Peyer's patch (tissue), 4 donors: ENCODE measurements around the gene TMEM164. TPM values are rescaled to one million over a fixed set of nuclear protein-coding genes. Genes with fewer than 3 reads are reported as not detected.
"Not testable (repeated sequence)": the region's sequence is repeated elsewhere in the genome, so short reads cannot be mapped to it uniquely, and the experiment has no call there.

Source experiments
- DNase-seq, 3 donors: peaks; one replicate each; pipeline ENCODE4 v3.0.0-alpha.2; 2017 to 2019
- H3K27ac ChIP-seq, 4 donors: fragments of 200-600 bp; sonication (generic); one replicate each; pipeline ENCODE4 v1.5.1; 2016 to 2019
- H3K27me3 ChIP-seq, 2 donors: fragments of 200-600 bp; sonication (generic); one replicate each; pipeline ENCODE4 v1.5.1; 2019
- H3K36me3 ChIP-seq, 3 donors: fragments of 200-600 bp; sonication (generic); one replicate each; pipeline ENCODE4 v1.5.1; 2016 to 2019
- H3K4me1 ChIP-seq, 4 donors: fragments of 200-600 bp; sonication (generic); one replicate each; pipeline ENCODE4 v1.5.1; 2016 to 2019
- H3K4me3 ChIP-seq, 4 donors: fragments of 200-600 bp; sonication (generic); 1 replicate in 3 of 4; 2 replicates in 1 of 4; pipeline ENCODE4 v1.5.1; 2016 to 2019; ENCODE audit warnings: mild to moderate bottlenecking in 1 of 4
- H3K9me3 ChIP-seq, 4 donors: fragments of 200-600 bp; sonication (generic); one replicate each; pipeline ENCODE4 v1.5.1; 2016 to 2019; ENCODE audit warnings: mild to moderate bottlenecking in 1 of 4
- POLR2A ChIP-seq, 2 donors: fragments of 450-650 bp; IDR thresholded peaks; one replicate each; pipeline ENCODE4 v1.5.1; 2017; ENCODE audit warnings: antibody characterized with exemption in 2 of 2, mild to moderate bottlenecking in 2 of 2, moderate library complexity in 2 of 2
- total RNA-seq, 4 donors: library from RNA; depleted of rRNA; stranded (reverse); fragments of >200 nt; gene quantifications; one replicate each; pipeline ENCODE4 v1.1.0, GENCODE V29; 2016
- TF ChIP-seq, protein P1 (sequence below), 6 experiments: fragments of 450-650 bp in 4 of 6; fragments of 200-600 bp in 2 of 6; sonication (generic) in 1 of 6; IDR thresholded peaks; one replicate each; pipeline ENCODE4 v1.5.1; 2017 to 2019; ENCODE audit warnings: antibody characterized with exemption in 6 of 6, mild to moderate bottlenecking in 3 of 6, moderate library complexity in 1 of 6

The TMEM164 gene
- total RNA-seq, 4 donors from 2014 or later: 25.6 to 79.7 (median 73.8) TPM

DNA sequence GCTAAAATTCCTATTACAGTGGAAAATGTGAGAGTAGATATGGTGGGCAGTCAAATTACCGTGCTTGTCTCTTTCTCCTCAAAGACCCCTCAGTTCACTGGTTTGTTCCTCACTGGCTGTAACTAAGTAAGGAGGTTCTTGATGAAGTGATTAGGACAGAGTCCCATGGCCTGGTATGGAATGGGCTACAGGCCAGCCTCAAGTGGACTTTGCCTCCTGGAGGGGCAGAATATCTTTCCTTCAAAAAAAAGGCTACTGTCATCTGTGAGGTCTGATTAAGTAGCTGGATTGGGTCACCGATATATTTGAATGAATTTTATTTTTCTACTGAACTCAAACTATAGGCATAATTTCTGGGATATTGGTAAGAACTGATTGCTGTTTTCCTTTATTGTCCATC lies 38.5 kb upstream of the TMEM164 start:
- Histone ChIP-seq H3K4me3 (no peak overlapping the region), H3K9me3 (no peaks in the 10 kb centered on the region), H3K4me1 (no peaks in the 10 kb centered on the region), H3K36me3 (no peaks in the 10 kb centered on the region), H3K27ac (no peak overlapping the region), H3K27me3 (no peaks in the 10 kb centered on the region)
- TF ChIP-seq, protein P1, sequence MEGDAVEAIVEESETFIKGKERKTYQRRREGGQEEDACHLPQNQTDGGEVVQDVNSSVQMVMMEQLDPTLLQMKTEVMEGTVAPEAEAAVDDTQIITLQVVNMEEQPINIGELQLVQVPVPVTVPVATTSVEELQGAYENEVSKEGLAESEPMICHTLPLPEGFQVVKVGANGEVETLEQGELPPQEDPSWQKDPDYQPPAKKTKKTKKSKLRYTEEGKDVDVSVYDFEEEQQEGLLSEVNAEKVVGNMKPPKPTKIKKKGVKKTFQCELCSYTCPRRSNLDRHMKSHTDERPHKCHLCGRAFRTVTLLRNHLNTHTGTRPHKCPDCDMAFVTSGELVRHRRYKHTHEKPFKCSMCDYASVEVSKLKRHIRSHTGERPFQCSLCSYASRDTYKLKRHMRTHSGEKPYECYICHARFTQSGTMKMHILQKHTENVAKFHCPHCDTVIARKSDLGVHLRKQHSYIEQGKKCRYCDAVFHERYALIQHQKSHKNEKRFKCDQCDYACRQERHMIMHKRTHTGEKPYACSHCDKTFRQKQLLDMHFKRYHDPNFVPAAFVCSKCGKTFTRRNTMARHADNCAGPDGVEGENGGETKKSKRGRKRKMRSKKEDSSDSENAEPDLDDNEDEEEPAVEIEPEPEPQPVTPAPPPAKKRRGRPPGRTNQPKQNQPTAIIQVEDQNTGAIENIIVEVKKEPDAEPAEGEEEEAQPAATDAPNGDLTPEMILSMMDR (IDR thresholded peaks at IDR 0.05): no peak
- no peak for TF ChIP-seq POLR2A (IDR thresholded peaks at IDR 0.05)
- no peak for DNase-seq

DNA sequence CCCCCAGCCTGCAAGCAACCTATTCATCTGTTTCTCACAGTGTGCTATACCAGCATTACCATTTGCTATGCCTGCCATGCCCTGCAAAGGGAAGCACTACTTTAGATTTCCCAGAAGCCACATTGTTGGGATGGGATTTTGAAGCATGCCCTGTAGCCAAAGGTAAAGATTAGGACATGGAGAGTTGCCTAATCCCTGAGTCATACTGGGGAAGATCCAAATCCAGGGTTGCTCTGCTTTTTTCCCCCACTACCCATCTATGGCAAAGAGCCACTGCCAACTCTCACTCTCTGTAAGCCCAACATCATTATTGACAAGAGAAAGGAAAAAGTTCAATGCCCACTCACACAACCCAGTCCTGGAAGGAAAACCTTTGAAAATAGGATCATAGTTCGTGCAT lies 36.7 kb upstream of the TMEM164 start:
- no peaks in the 10 kb centered on the region for H3K4me1 ChIP-seq
- TF ChIP-seq, protein P1 (IDR thresholded peaks at IDR 0.05): no peak
- no peak for TF ChIP-seq POLR2A (IDR thresholded peaks at IDR 0.05)
- H3K4me3 ChIP-seq: no peak overlapping the region
- no peaks in the 10 kb centered on the region for H3K27me3 ChIP-seq
- H3K27ac ChIP-seq: no peak overlapping the region
- no peaks in the 10 kb centered on the region for H3K9me3 ChIP-seq
- DNase-seq: no peak
- no peaks in the 10 kb centered on the region for H3K36me3 ChIP-seq

GRCh38 chrX:109967156-109967555 lies 35.8 kb upstream of the TMEM164 start:
- Histone ChIP-seq H3K27me3 (no peaks in the 10 kb centered on the region), H3K27ac (no peak overlapping the region), H3K4me1 (no peaks in the 10 kb centered on the region), H3K36me3 (no peaks in the 10 kb centered on the region), H3K4me3 (no peak overlapping the region), H3K9me3 (no peaks in the 10 kb centered on the region)
- TF ChIP-seq, protein P1 (IDR thresholded peaks at IDR 0.05): no peak
- no peak for TF ChIP-seq POLR2A (IDR thresholded peaks at IDR 0.05)
- no peak for DNase-seq

- H3K4me1 ChIP-seq, H3K27me3 ChIP-seq, H3K27ac ChIP-seq, DNase-seq, H3K36me3 ChIP-seq, H3K9me3 ChIP-seq, H3K4me3 ChIP-seq: not testable (repeated sequence)
Measured at GRCh38 chrX:109970841-109971240, 32.1 kb upstream of the TMEM164 start.

GRCh38 chrX:109974906-109975655 lies 27.8 kb upstream of the TMEM164 start:
- Histone ChIP-seq H3K36me3 (no peaks in the 10 kb centered on the region), H3K9me3 (no peaks in the 10 kb centered on the region), H3K4me1 (no peaks in the 10 kb centered on the region), H3K27me3 (no peaks in the 10 kb centered on the region), H3K27ac (no peak overlapping the region), H3K4me3 (no peak overlapping the region)
- DNase-seq: no peak
- TF ChIP-seq POLR2A (IDR thresholded peaks at IDR 0.05): no peak
- TF ChIP-seq, protein P1 (IDR thresholded peaks at IDR 0.05): no peak

GRCh38 chrX:109985210-109985609 lies 17.7 kb upstream of the TMEM164 start:
- H3K27ac ChIP-seq, H3K9me3 ChIP-seq, H3K4me1 ChIP-seq: not testable (repeated sequence)

DNA sequence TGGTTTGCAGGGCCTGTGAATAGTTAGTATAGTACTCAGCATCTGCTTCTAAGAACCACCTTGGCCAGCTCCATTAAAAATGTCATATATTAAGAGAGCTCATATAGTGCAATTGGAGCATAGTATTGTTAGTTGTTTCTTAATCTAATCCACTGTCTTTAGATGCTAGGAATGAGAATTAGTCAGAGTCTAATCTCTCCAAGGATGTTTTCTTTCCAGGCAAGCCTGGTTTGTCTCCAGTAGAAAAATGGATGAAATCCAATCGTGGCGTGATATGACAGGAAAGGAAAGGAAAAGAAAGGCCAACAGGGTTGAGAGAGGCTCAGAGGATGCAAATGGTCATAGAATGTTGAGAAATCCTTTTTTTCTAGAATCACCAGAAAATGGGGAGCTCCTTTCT lies 15.0 kb upstream of the TMEM164 start:
- TF ChIP-seq POLR2A (IDR thresholded peaks at IDR 0.05): no peak
- TF ChIP-seq, protein P1 (IDR thresholded peaks at IDR 0.05): no peak
- Histone ChIP-seq H3K4me1 (no peaks in the 10 kb centered on the region), H3K4me3 (no peak overlapping the region), H3K36me3 (no peaks in the 10 kb centered on the region), H3K9me3 (no peaks in the 10 kb centered on the region), H3K27ac (no peak overlapping the region), H3K27me3 (no peaks in the 10 kb centered on the region)
- DNase-seq: no peak

More at GRCh38 chrX:109985210-109985609, 17.7 kb upstream of the TMEM164 start:
- not testable (repeated sequence) for H3K36me3 ChIP-seq, H3K27me3 ChIP-seq, DNase-seq, H3K4me3 ChIP-seq
